Chondrocyte (in vitro differentiated cells): ENCODE data around the gene OR1M1. TPM values are rescaled to one million over a fixed set of nuclear protein-coding genes. Genes with fewer than 3 reads are reported as not detected.
"Not testable (repeated sequence)": the region's sequence is repeated elsewhere in the genome, so short reads cannot be mapped to it uniquely, and the experiment has no call there.

Source experiments
- DNase-seq: peaks from one replicate; pipeline ENCODE4 v3.0.0; 2021; ENCODE audit warnings: mixed read lengths, low spot score
- H3K27ac Mint-ChIP-seq: one replicate; pipeline ENCODE4 v1.8.0; 2021; ENCODE audit warnings: mild to moderate bottlenecking, moderate library complexity, mixed read lengths; ENCODE audit not compliant: unreplicated experiment
- H3K27me3 Mint-ChIP-seq: 2 replicates; pipeline ENCODE4 v1.8.0; 2021; ENCODE audit warnings: low read depth, mixed read lengths
- H3K36me3 Mint-ChIP-seq: 2 replicates; pipeline ENCODE4 v1.8.0; 2021; ENCODE audit warnings: low read depth, mixed read lengths
- H3K4me1 Mint-ChIP-seq: 2 replicates; pipeline ENCODE4 v1.8.0; 2021; ENCODE audit warnings: low read depth, mild to moderate bottlenecking, mixed read lengths
- H3K4me3 Mint-ChIP-seq: one replicate; pipeline ENCODE4 v1.8.0; 2021; ENCODE audit warnings: mild to moderate bottlenecking, moderate library complexity, mixed read lengths; ENCODE audit not compliant: unreplicated experiment
- H3K9me3 Mint-ChIP-seq: 2 replicates; pipeline ENCODE4 v1.8.0; 2021; ENCODE audit warnings: low read depth, mixed read lengths
- CTCF ChIP-seq: fragments of 200-600 bp; sonication (generic); IDR thresholded peaks from 2 replicates; pipeline ENCODE4 v1.5.0; 2021; ENCODE audit warnings: antibody characterized with exemption, mild to moderate bottlenecking, moderate library complexity
- total RNA-seq: library from RNA; stranded (reverse); gene quantifications from 3 replicates; pipeline ENCODE4 v1.2.1, GENCODE V29; 2021

The OR1M1 gene
- total RNA-seq, 1 donor from 2014 or later, result not detected

DNA sequence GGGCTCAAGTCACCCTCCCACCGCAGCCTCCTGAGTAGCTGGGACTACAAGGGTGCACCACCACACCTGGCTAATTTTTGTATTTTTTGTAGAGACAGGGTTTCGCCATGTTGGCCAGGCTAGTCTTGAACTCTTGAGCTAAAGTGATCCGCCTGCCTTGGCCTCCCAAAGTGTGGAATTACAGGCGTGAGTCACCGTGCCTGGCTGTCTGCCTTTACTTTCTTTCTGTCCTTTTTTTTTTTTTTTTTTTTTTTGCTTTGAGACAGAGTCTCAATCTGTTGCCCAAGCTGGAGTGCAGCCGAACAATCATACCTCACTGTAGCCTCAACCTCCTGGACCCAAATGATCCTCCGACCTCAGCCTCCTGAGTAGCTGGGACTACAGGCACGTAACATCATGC is 25.0 kb upstream of the OR1M1 start:
- Mint-ChIP-seq H3K4me1 (peaks cover 2% of the 10 kb centered on the region), H3K27ac (no peak overlapping the region), H3K36me3 (no peaks in the 10 kb centered on the region), H3K4me3 (no peak overlapping the region), H3K9me3 (no peaks in the 10 kb centered on the region), H3K27me3 (no peaks in the 10 kb centered on the region)
- no peak for TF ChIP-seq CTCF
- no peak for DNase-seq

DNA sequence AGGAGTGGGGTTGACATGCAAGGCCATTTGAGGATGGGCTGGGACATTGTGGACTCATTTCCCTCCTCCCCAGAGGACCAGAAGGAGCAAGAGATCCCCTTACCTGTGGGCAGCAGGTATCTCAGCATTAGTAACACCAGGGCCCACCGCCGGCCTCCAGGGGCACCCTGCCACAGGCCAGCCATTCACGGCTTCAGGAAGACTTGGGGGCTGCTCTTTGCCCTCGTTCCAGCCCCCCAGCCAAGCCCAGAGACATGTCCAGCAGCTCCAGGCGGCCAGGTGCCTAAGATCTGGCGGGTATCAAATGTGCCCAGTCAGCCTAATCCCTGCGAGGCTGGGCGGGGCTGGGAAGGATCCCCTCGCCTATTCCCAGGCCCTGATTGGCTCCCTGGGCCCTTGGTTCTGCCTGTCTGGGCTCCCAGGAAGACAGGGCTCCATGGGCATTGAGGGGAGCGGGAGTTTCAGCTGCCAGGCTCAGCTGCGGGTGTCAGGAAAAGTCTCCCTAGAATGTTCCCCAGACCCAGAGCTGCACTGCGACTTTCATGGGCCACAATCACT is 21.3 kb upstream of the OR1M1 start:
- DNase-seq, result no peak
- H3K4me3 Mint-ChIP-seq, result no peak overlapping the region
- H3K36me3 Mint-ChIP-seq, result no peaks in the 10 kb centered on the region
- no peak for TF ChIP-seq CTCF
- H3K4me1 Mint-ChIP-seq, result peaks cover 2% of the 10 kb centered on the region
- no peak overlapping the region for H3K27ac Mint-ChIP-seq
- no peaks in the 10 kb centered on the region for H3K9me3 Mint-ChIP-seq
- no peaks in the 10 kb centered on the region for H3K27me3 Mint-ChIP-seq

DNA sequence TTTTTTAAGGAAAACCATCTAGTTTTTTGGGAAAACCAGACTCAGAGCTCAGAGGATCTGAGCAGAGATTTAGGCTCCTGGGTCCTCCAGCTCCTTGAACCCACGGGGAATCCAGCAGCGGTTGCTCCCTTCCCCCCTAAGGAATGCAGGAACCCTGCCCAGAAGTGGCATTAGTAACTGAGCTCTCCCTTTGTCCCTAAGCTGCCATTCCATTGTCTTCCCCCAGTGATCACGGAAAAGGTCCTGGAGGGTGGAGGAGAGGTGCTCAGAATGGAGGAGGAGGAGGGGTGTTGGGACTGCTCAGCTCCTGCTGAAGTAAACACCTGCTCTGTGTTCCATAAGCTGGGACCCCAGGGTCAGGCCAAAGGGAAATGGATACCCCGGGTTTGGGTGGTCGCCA is 16.8 kb upstream of the OR1M1 start:
- DNase-seq, result no peak
- peaks cover 9% of the 10 kb centered on the region for H3K4me1 Mint-ChIP-seq
- no peak for TF ChIP-seq CTCF
- H3K27ac Mint-ChIP-seq, result no peak overlapping the region
- no peaks in the 10 kb centered on the region for H3K27me3 Mint-ChIP-seq
- H3K4me3 Mint-ChIP-seq, result no peak overlapping the region
- no peaks in the 10 kb centered on the region for H3K36me3 Mint-ChIP-seq
- no peaks in the 10 kb centered on the region for H3K9me3 Mint-ChIP-seq

DNA sequence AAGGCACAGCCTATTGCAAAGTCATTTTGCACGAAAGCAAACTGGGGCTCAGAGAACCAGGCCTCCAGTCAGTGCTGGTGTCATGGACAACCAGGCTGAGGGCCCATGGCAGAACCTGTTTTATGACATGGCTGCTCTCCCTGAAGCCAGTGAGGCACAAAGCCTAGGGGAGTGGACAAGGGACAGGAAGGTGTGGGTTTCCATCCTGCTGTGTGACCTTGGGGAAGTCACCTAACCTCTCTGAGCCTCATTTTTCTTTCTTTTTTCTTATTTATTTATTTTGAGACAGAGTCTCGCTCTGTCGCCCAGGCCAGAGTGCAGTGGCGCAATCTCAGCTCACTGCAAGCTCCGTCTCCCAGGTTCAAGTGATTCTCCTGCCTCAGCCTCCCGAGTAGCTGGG is 15.1 kb upstream of the OR1M1 start:
- not testable (repeated sequence) for H3K27ac Mint-ChIP-seq, H3K9me3 Mint-ChIP-seq
- H3K4me1 Mint-ChIP-seq, result peaks cover 17% of the 10 kb centered on the region

GRCh38 chr19:9073806-9074205 is 13.1 kb upstream of the OR1M1 start:
- H3K36me3 Mint-ChIP-seq, result no peaks in the 10 kb centered on the region
- H3K27ac Mint-ChIP-seq, result no peak overlapping the region
- H3K4me3 Mint-ChIP-seq, result no peak overlapping the region
- no peaks in the 10 kb centered on the region for H3K9me3 Mint-ChIP-seq
- peaks cover 17% of the 10 kb centered on the region for H3K4me1 Mint-ChIP-seq
- no peak for TF ChIP-seq CTCF
- H3K27me3 Mint-ChIP-seq, result no peaks in the 10 kb centered on the region
- DNase-seq, result no peak

More for the DNA sequence above, 15.1 kb upstream of the OR1M1 start:
- H3K4me3 Mint-ChIP-seq, DNase-seq, H3K27me3 Mint-ChIP-seq, H3K36me3 Mint-ChIP-seq: not testable (repeated sequence)
